Hepatocyte (in vitro differentiated cells): ENCODE measurements around the gene TNFRSF21.

Source experiments
- EZH2 ChIP-seq: fragments of 200-600 bp; sonication (generic); IDR thresholded peaks from 2 replicates; pipeline ENCODE4 v1.6.1; 2016; ENCODE audit warnings: antibody characterized with exemption, mild to moderate bottlenecking, borderline replicate concordance
- EZH2phosphoT487 ChIP-seq: fragments of 200-600 bp; sonication (generic); IDR thresholded peaks from one replicate; pipeline ENCODE4 v1.6.1; 2018; ENCODE audit warnings: antibody characterized with exemption, mild to moderate bottlenecking, low read depth, moderate library complexity; ENCODE audit not compliant: unreplicated experiment, severe bottlenecking
- TF ChIP-seq, protein P1 (sequence below): fragments of 200-600 bp; sonication (generic); IDR thresholded peaks from 2 replicates; pipeline ENCODE4 v1.5.1; 2016; ENCODE audit warnings: antibody characterized with exemption, mild to moderate bottlenecking; ENCODE audit not compliant: poor library complexity

DNA sequence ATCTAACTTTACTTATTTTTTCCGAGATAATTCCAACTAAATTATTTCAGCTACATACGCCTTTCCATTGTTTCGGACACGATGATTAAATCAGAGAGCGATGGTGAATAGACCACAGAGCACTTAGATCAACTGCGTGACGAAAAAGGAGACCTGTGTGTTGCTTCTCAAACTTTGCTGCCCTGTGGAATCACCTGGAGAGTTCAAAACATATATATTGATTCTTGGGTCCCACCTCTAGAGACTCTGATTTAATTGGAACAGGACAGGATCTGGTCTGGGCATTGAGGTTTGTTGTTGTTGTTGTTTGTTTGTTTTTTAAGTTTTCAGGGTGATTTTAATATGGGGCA lies 401 bp upstream of the TNFRSF21 start:
- TF ChIP-seq, protein P1, sequence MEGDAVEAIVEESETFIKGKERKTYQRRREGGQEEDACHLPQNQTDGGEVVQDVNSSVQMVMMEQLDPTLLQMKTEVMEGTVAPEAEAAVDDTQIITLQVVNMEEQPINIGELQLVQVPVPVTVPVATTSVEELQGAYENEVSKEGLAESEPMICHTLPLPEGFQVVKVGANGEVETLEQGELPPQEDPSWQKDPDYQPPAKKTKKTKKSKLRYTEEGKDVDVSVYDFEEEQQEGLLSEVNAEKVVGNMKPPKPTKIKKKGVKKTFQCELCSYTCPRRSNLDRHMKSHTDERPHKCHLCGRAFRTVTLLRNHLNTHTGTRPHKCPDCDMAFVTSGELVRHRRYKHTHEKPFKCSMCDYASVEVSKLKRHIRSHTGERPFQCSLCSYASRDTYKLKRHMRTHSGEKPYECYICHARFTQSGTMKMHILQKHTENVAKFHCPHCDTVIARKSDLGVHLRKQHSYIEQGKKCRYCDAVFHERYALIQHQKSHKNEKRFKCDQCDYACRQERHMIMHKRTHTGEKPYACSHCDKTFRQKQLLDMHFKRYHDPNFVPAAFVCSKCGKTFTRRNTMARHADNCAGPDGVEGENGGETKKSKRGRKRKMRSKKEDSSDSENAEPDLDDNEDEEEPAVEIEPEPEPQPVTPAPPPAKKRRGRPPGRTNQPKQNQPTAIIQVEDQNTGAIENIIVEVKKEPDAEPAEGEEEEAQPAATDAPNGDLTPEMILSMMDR, result no peak
- TF ChIP-seq EZH2phosphoT487 (no peak), EZH2 (no peak)
